Body of pancreas (tissue), 4 donors: ENCODE data around the gene MED22.
"Not testable (repeated sequence)": the region's sequence is repeated elsewhere in the genome, so short reads cannot be mapped to it uniquely, and the experiment has no call there.

Source experiments
- CTCF ChIP-seq, 7 experiments: fragments of 450-650 bp in 4 of 7; fragments of 200-600 bp in 3 of 7; sonication (generic) in 3 of 7; IDR thresholded peaks; one replicate each; pipeline ENCODE4 v1.5.1; 2016 to 2019; ENCODE audit warnings: antibody characterized with exemption in 7 of 7
- POLR2A ChIP-seq, 3 donors: fragments of 450-650 bp; IDR thresholded peaks; one replicate each; pipeline ENCODE4 v1.6.1; 2016; ENCODE audit warnings: antibody characterized with exemption in 3 of 3, mild to moderate bottlenecking in 2 of 3

GRCh38 chr9:133334888-133335287, 13.0 kb downstream of the MED22 start:
- not testable (repeated sequence) for TF ChIP-seq CTCF, POLR2A (IDR thresholded peaks at IDR 0.05)
